NCI-H510A (cell line): ENCODE measurements around the gene SMIM45.

Experiments used
- DNase-seq: peaks from one replicate; lab custom pipeline; 2025; lab: John Stamatoyannopoulos, UW

The SMIM45 gene

GRCh38 chr22:41915786-41916493 is 36.0 kb upstream of the SMIM45 start:
- DNase-seq: no peak

DNA sequence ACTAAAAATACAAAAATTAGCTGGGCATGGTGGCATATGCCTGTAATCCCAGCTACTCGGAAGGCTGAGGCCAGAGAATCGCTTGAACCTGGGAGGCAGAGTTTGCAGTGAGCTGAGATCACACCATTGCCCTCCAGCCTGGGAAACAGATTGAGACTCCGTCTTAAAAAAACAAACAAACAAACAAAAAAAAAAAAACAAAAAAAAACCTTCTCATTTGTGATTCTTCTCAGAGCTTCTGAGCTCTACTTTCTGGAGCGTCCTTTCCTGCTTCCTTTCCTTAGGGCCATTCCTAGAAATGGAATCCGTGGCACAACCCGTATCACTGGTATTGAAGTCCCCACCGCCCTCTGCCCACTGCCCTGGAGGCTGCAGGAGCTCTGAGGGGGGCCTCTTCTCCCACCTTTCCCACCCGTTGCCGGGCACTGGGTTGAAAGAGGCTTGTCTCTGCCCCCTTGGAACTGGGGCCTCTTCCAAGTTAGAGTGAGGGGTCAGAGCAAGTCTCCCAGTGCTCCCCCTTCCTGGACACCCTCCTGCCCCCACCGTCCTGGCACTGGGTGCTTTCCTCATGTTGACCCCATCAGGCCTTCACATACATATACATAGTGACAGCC is 35.1 kb upstream of the SMIM45 start:
- no peak for DNase-seq

GRCh38 chr22:41917375-41917902 is 34.5 kb upstream of the SMIM45 start:
- DNase-seq: peak; percentile 44

DNA sequence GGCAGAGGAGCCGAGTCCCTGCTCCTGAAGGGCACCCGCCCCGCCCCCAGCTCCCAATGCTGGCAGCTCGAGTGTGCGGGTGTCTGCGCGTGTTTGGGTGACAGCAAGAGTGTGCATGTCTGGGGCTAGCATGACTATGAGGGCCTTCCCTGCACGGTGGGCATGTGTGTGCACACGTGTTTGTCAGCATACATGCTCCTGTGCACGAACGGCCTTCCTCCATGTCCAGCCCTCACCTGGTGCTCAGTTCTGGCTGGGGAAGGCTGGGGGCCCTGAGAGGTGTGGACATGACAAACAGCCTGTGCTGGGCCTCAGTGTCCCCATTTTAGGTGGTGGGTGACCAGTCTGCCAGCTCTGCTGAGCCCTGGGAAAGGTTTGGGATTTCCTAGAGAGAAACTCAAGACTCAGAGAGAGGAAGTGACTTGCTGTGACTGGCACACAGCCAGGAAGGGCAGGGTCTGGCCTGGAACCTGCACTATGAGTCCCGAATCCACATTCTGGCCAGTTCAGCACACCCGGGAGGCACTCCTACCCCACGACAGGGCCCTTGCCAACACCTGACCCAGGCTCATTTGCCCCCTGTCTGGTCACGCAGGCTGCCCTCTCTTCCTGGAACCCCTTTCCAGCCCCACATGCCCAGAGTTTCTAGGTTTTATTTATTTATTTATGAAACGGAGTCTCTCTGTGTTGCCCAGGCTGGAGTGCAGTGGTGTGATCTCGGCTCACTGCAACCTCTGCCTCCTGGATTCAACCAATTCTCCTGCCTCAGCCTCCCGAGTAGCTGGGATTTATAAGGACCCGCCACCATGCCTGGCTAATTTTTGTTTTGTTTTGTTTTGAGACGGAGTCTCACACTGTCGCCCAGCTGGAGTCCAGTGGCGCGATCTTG is 33.8 kb upstream of the SMIM45 start:
- DNase-seq: no peak

- DNase-seq: no peak
These were observed 32.4 kb upstream of the SMIM45 start for GRCh38 chr22:41919357-41920224.

- no peak for DNase-seq
These were observed 31.5 kb upstream of the SMIM45 start for GRCh38 chr22:41920271-41920976.

DNA sequence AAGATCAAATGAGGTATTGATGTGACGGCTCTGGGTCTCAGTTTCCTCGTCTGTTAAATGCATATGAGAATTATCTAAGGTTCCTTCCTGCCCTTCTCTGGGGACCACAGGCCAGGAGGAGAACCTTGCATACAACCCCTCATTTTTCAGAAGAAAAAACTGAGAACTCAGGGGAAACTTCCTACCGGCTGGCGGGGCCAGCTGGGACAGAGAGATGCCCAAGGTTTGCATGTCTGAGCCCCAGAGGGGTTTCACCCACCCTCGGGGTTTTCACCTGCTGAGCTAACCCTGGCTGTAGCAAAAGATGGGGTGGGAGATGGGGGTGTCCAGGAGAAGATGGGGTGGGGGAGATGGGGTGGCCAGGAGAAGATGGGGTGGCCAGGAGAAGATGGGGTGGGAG is 29.6 kb upstream of the SMIM45 start:
- DNase-seq: no peak

DNA sequence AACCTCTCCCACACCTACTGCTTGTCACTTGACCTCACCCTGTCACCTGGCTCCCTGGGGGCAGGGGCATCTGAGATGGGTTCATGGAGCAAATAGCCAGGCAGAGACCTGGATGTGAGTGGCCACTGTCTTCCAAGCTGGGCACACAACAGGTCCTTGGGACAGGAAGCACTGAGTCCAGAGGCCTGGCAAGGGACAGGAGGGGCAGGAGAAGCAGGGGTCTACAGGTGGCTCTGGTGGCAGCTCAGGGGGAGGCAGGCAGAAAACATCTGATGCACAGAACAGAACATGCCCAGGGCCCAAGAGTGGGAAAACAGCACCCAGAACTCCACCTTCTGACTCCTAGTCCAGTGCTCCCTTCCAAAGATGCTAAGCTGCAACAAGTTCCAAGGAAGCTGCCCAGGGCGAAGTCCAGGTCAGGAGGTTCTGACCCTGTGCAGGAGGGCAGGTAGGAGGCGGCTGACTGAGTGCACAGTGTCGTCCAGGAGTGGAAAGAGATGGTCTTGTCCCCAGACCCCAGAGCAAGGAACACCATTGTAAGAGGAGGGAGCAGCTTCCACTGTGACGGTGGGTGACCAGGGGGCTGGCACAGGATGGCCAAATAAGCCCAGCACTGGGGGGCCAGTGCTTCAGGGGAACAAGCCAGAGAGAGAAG is 28.9 kb upstream of the SMIM45 start:
- DNase-seq: no peak

DNA sequence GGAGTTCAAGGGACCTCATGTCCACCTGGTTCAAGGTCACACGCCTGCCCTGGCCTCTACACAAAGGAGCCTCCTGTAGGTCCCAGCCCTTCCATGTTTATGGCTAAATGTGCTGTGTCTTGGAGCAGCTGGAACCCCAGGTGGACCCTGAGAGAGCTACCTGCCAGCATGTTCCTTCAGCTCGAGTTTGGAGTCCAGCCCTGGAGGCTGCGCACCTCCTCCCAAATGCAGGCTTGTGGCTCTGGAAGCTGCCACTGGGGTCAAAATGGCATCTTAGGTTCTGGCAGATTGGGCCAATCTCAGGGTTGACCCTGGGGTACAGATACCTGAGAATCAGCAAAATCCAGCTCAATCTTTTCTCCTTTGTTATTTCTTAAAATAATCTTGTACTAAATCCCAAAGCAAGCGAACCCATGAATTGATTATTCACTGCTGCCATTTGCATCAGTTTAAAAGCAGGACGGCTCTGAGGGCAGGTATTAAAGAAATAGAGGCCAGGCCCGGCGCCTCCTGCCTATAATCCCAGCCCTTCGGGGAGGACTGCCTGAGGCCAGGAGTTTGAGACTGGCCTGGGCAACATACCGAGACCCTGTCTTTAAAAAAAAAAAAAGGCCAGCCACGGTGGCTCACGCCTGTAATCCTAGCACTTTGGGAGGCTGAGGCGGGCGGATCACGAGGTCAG is 28.2 kb upstream of the SMIM45 start:
- DNase-seq: no peak

GRCh38 chr22:41925783-41926460 is 26.0 kb upstream of the SMIM45 start:
- no peak for DNase-seq

- DNase-seq: no peak
These were observed 24.1 kb upstream of the SMIM45 start for GRCh38 chr22:41927813-41928212.

DNA sequence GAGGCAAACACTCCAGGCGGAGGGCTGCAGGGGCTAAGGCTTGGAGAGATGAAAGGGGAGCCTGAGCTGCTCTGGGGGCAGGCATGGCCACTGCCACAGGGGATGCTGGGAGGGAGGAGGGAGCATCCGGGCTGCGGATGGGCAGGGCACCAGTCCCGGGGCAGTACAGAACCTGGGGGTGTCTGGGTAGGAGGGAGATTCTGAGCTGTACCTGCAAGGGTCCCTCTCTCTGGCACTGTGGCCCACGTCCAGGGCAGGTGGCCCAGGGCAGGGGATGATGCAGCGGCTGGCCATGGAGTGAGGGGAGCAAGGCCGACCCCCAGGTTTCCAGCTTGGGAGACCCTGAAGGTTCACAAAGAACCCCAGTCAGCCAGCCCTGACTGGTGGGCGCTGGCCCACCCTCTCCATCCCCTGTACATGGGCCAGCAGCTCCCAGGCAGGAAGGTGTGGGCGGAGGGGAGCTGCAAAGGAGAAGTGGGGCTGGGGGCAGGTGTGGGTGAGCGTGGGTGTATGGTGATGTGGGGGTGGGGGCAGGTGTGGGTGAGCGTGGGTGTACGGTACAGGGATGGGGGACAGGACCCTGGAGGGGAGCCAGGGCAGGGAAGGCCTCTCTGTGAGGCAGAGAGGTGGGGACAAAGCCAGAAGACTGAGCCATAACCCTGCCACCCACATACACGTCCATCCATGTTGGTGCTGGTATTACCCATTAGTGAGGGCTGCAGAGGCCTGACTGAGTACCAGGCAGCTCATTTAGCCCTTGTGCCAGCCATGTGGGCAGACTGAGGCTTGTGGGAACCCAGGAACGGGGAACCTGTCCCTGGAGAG is 23.1 kb upstream of the SMIM45 start:
- DNase-seq: no peak

DNA sequence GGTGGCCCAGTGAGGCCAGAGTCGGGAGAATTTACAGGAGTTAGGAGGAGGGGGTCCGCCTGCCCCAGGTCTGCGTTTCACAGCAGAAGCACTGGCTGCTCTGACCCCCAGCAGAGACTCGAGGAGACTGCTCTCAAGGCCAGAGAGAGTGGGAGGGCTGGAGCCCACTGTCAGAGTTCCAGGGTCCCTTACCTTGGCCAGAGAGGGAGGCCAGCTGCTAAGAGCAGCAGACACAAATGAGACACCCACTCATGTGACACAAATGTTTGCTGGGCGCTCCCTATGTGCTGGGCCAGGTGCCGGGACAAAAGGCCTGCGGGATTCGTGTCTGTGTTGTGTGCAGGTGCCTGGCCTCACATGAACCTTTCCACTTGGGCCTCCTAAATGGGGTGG is 22.5 kb upstream of the SMIM45 start:
- no peak for DNase-seq

DNA sequence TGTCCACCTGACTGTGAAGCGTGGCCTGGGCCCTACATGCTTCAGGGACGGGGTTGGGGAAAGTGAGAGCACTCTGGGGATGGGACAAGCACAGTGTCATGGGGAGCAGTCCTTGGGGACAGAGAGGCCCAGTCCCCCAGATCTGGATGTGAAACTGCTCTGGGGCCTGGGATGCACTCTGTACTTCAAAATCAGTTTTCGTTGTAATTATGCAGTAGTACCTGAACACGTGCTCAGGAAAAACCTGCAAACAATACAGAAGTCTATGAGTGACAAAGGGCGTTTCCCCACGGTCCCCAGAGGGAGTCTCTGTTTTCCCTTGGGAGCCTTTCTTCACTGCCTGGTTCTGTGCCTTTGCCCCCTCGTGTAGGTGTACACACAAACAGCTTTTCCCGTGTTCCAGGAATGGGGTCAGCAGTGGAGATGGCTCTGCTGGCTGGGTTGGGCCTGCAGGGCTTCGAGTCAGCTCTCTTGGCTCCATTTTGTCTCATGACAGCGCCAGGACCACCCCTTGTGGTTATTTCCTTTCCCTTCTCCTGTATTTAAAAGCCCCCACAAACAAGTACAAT is 20.2 kb upstream of the SMIM45 start:
- DNase-seq: no peak

- no peak for DNase-seq
These were observed 19.6 kb upstream of the SMIM45 start for GRCh38 chr22:41932353-41932752.

GRCh38 chr22:41933411-41934177 is 18.4 kb upstream of the SMIM45 start:
- DNase-seq: no peak

GRCh38 chr22:41934284-41935014 is 17.5 kb upstream of the SMIM45 start:
- no peak for DNase-seq
